HepG2 (cell line): Measurements from ENCODE around the gene PCSK5. TPM values are rescaled to one million over a fixed set of nuclear protein-coding genes. Genes with fewer than 3 reads are reported as not detected.

Experiments
- ATAC-seq: fragments of 200-7000 bp; cut with Tn5 transposase; 3 replicates; pipeline ENCODE4 v1.9.1; 2020; ENCODE audit warnings: mild to moderate bottlenecking, moderate library complexity
- BruUV-seq: library from RNA; stranded (reverse); fragments of 400-500 nt; replicated peaks from 2 replicates; lab custom pipeline; 2021; lab: Mats Ljungman, UMichigan
- CTCF ChIA-PET: fragments of 300-600 bp; formaldehyde crosslinking; extraction: SDS; loops from one replicate; lab custom pipeline; 2021; ENCODE audit warnings: low total read pairs, inconsistent platforms, low intra/inter-chr PET ratio; lab: Yijun Ruan, JAX
- POLR2A ChIA-PET: fragments of 350-600 bp; sonication (Branson Sonifier 250); formaldehyde crosslinking; loops from one replicate; lab custom pipeline; 2020; ENCODE audit warnings: antibody characterized with exemption, inconsistent platforms; lab: Yijun Ruan, JAX
- DNase-seq: peaks from one replicate; pipeline ENCODE4 v3.0.0-alpha.2; 2015; ENCODE audit warnings: low spot score
- FAIRE-seq: peaks from 3 replicates; lab custom pipeline; 2011; peaks lifted over from hg19 to GRCh38; lab: Jason Lieb, UNC
- H2AFZ ChIP-seq: one replicate; pipeline ENCODE4 v1.6.1; 2011; ENCODE audit warnings: low read length, inconsistent platforms
- H3K27ac ChIP-seq: fragments of 300-600 bp; 3 replicates; pipeline ENCODE4 v1.8.0; 2011; ENCODE audit warnings: mixed run types, mild to moderate bottlenecking, mixed read lengths, low read length, inconsistent platforms; ENCODE audit not compliant: insufficient read depth; ENCODE audit errors: extremely low read length
- H3K27me3 ChIP-seq, 2 experiments: fragments of 200-600 bp in 1 of 2; 2 replicates in 1 of 2; 3 replicates in 1 of 2; pipeline versions ENCODE4 v1.6.0 to v1.8.0; 2011; ENCODE audit warnings: low read length in 2 of 2, mild to moderate bottlenecking in 2 of 2, moderate library complexity in 2 of 2, inconsistent platforms in 1 of 2; ENCODE audit not compliant: insufficient read depth in 2 of 2, control insufficient read depth in 1 of 2
- H3K36me3 ChIP-seq, 2 experiments: fragments of 200-600 bp in 1 of 2; replicated peaks in 1 of 2; 2 replicates in 1 of 2; 3 replicates in 1 of 2; pipeline versions ENCODE4 v1.5.1 to v1.8.0; 2011; ENCODE audit warnings: low read length in 2 of 2, inconsistent platforms in 1 of 2; ENCODE audit not compliant: insufficient read depth in 2 of 2, control insufficient read depth in 1 of 2
- H3K4me1 ChIP-seq: 2 replicates; pipeline ENCODE4 v1.5.1; 2012; ENCODE audit warnings: low read length, inconsistent platforms; ENCODE audit not compliant: insufficient read depth
- H3K4me2 ChIP-seq: 2 replicates; pipeline ENCODE4 v1.6.0; 2011; ENCODE audit warnings: low read depth, low read length, inconsistent platforms
- H3K4me3 ChIP-seq, 3 experiments: fragments of 200-600 bp in 1 of 3; sonication (generic), shearing (Covaris generic) in 1 of 3; replicated peaks in 1 of 3; 2 replicates each; pipeline ENCODE4 v1.5.1; 2011 to 2016; ENCODE audit warnings: low read length in 3 of 3, inconsistent platforms in 2 of 3, low read depth in 2 of 3, mild to moderate bottlenecking in 2 of 3, control low read depth in 1 of 3, mixed read lengths in 1 of 3; ENCODE audit not compliant: insufficient read depth in 1 of 3
- H3K79me2 ChIP-seq: one replicate; pipeline ENCODE4 v1.6.1; 2011; ENCODE audit warnings: low read length, inconsistent platforms; ENCODE audit not compliant: insufficient read depth
- H3K9ac ChIP-seq: 2 replicates; pipeline ENCODE4 v1.6.0; 2011; ENCODE audit warnings: mild to moderate bottlenecking, low read depth, low read length, inconsistent platforms; ENCODE audit not compliant: insufficient read depth
- H3K9me3 ChIP-seq: 2 replicates; pipeline ENCODE4 v1.5.1; 2012; ENCODE audit warnings: mild to moderate bottlenecking, low read length
- H4K20me1 ChIP-seq: 2 replicates; pipeline ENCODE4 v1.6.0; 2011; ENCODE audit warnings: inconsistent platforms, mild to moderate bottlenecking, low read length, moderate library complexity; ENCODE audit not compliant: insufficient read depth
- ATF5 ChIP-seq: sonication (generic); formaldehyde crosslinking; IDR thresholded peaks from 2 replicates; pipeline ENCODE4 v1.4.0; 2020; ENCODE audit warnings: mild to moderate bottlenecking, low read depth, missing genetic modification reagents
- E2F5 ChIP-seq: sonication (generic); formaldehyde crosslinking; conservative IDR thresholded peaks from 2 replicates; pipeline ENCODE4 v1.4.0; 2020; ENCODE audit warnings: missing genetic modification reagents
- GABPA ChIP-seq, 2 experiments: IDR thresholded peaks; 2 replicates each; pipeline ENCODE4 v1.6.1; 2011 to 2016; ENCODE audit warnings: low read depth in 2 of 2, low read length in 1 of 2, missing biosample characterization in 1 of 2, missing genetic modification characterization in 1 of 2
- SRSF1 ChIP-seq: fragments of 200-400 bp; formaldehyde crosslinking; optimal IDR thresholded peaks from 2 replicates; pipeline ENCODE3; 2017; ENCODE audit warnings: mild to moderate bottlenecking, low read depth, low read length, moderate library complexity
- TAF1 ChIP-seq: sonication (generic); formaldehyde crosslinking; IDR thresholded peaks from 2 replicates; pipeline ENCODE4 v1.4.0; 2020; ENCODE audit warnings: missing genetic modification reagents
- TARDBP ChIP-seq: sonication (generic); formaldehyde crosslinking; IDR thresholded peaks from 2 replicates; pipeline ENCODE4 v1.8.0; 2022; ENCODE audit warnings: mild to moderate bottlenecking, missing genetic modification reagents
- ZNF639 ChIP-seq: conservative IDR thresholded peaks from 2 replicates; pipeline ENCODE4 v1.6.1; 2018; ENCODE audit warnings: missing genetic modification reagents
- WGBS: methylation state at CpG from one replicate; pipeline ENCODE4 v1.1.6; 2017; ENCODE audit warnings: low lambda C conversion rate; 5-methylcytosine and 5-hydroxymethylcytosine counted together
- in situ Hi-C: cut with HindIII; loops from 2 replicates; pipeline ENCODE4 v1.10.0; 2017; ENCODE audit warnings: low pct_unique_long_range_greater_than_20kb; ENCODE audit not compliant: extremely low pct_ligation_motif_present
- intact Hi-C: fragments of 100-400 bp; cut with micrococcal nuclease; formaldehyde crosslinking; loops from one replicate; pipeline ENCODE4 v1.10.0; 2022; ENCODE audit not compliant: unreplicated experiment
- polyA plus RNA-seq, 8 experiments: library from polyadenylated mRNA; depleted of rRNA in 3 of 8; stranded (reverse) in 7 of 8; unstranded in 1 of 8; fragments of >200 nt; fragmentation: Illumina TruSeq in 4 of 8; extraction: Trizol in 4 of 8; gene quantifications; 2 replicates each; pipeline versions ENCODE4 v1.2.1 to v1.2.3, GENCODE V29; 2011 to 2016; ENCODE audit warnings: low read depth in 4 of 8, missing spikeins in 1 of 8, mixed read lengths in 1 of 8; ENCODE audit not compliant: insufficient read depth in 1 of 8
- total RNA-seq, 5 experiments: library from RNA; depleted of rRNA; stranded (reverse); fragments of >200 nt; fragmentation: Illumina TruSeq; extraction: Trizol; gene quantifications; 2 replicates each; pipeline ENCODE4 v1.2.3, GENCODE V29; 2016; ENCODE audit warnings: low read depth in 1 of 5

Gene PCSK5
- total and polyA plus RNA-seq, 2 of the 13 experiments (the other 11 are each of a cell fraction or from before 2014, with no cell fraction given), result 0.55 to 0.66 TPM

GRCh38 chr9:76109953-76110352, 219.5 kb downstream of the PCSK5 start:
- 38% methylated on average over 2 of the region's 2 CpGs for WGBS
- H2AFZ ChIP-seq, result no peak overlapping the region
- ChIA-PET POLR2A (no interaction called here), CTCF (no interaction called here)
- no peak overlapping the region for H3K9ac ChIP-seq
- intact Hi-C loops, result no loop called here
- no peak for FAIRE-seq
- no peaks in the 10 kb centered on the region for H3K4me1 ChIP-seq
- H3K79me2 ChIP-seq, result no peaks in the 10 kb centered on the region
- no peaks in the 10 kb centered on the region for H3K9me3 ChIP-seq
- H3K27me3 ChIP-seq, result no peaks in the 10 kb centered on the region
- no TSS peak for BruUV-seq
- H3K4me3 ChIP-seq, result no peak overlapping the region
- no peak for ATAC-seq
- no peak overlapping the region for H3K27ac ChIP-seq
- no peak overlapping the region for H3K4me2 ChIP-seq
- in situ Hi-C loops, result no loop called here
- H3K36me3 ChIP-seq, result no peaks in the 10 kb centered on the region
- no peak for DNase-seq
- no peaks in the 10 kb centered on the region for H4K20me1 ChIP-seq
- TF ChIP-seq TARDBP (CRISPR knock-in tag), result no peak
- no peak for TF ChIP-seq ATF5 (CRISPR knock-in tag)
- no peak for TF ChIP-seq GABPA (IDR thresholded peaks at IDR 0.05; ENCODE audit: low read depth, low read length)
- no peak for TF ChIP-seq GABPA (CRISPR knock-in tag; IDR thresholded peaks at IDR 0.05; ENCODE audit: low read depth)
- no peak for TF ChIP-seq E2F5
- no peak for TF ChIP-seq ZNF639
- no peak for TF ChIP-seq SRSF1
- TF ChIP-seq TAF1 (CRISPR knock-in tag), result no peak
